Activated CD8-positive, alpha-beta T cell treated with anti-CD3 and anti-CD28 coated beads, Interleukin-2, amount 10 ng/mL, durations not matched to agents 7 days and 5 days (primary cell): ENCODE results near the gene RTF1. TPM values are rescaled to one million over a fixed set of nuclear protein-coding genes. Genes with fewer than 3 reads are reported as not detected.

ENCODE experiments used
- ATAC-seq: fragments of 150-1000 bp; cut with Tn5 transposase; one replicate; pipeline ENCODE4 v1.10.0; 2021; ENCODE audit warnings: moderate library complexity
- CTCF ChIA-PET: fragments of 350-600 bp; sonication (Branson Sonifier 250); formaldehyde crosslinking; loops from one replicate; lab custom pipeline; 2021; ENCODE audit warnings: antibody characterized with exemption; lab: Charles Lee
- POLR2A ChIA-PET: fragments of 350-600 bp; sonication (Branson Sonifier 250); formaldehyde crosslinking; loops from one replicate; lab custom pipeline; 2021; ENCODE audit warnings: antibody characterized with exemption; lab: Charles Lee
- DNase-seq: peaks from one replicate; pipeline ENCODE4 v3.0.0-alpha.2; 2020
- H3K27ac Mint-ChIP-seq: one replicate; pipeline ENCODE4 v1.8.0; 2021; ENCODE audit warnings: mild to moderate bottlenecking, mixed read lengths
- H3K27me3 Mint-ChIP-seq: one replicate; pipeline ENCODE4 v1.8.0; 2021; ENCODE audit warnings: low read depth, mixed read lengths
- H3K36me3 Mint-ChIP-seq: one replicate; pipeline ENCODE4 v1.8.0; 2021; ENCODE audit warnings: low read depth, mixed read lengths
- H3K4me1 Mint-ChIP-seq: one replicate; pipeline ENCODE4 v1.8.0; 2021; ENCODE audit warnings: low read depth, mixed read lengths
- H3K4me3 Mint-ChIP-seq: one replicate; pipeline ENCODE4 v1.8.0; 2021; ENCODE audit warnings: mild to moderate bottlenecking, mixed read lengths
- H3K9me3 Mint-ChIP-seq: one replicate; pipeline ENCODE4 v1.8.0; 2022; ENCODE audit warnings: mixed read lengths; ENCODE audit not compliant: insufficient read depth
- total RNA-seq, 2 experiments: library from RNA; stranded (reverse); gene quantifications; one replicate each; pipeline ENCODE4 v1.2.3, GENCODE V29; 2021

RTF1 gene
- total RNA-seq, 2 experiments from 2014 or later, result 31.0 to 40.7 TPM

DNA sequence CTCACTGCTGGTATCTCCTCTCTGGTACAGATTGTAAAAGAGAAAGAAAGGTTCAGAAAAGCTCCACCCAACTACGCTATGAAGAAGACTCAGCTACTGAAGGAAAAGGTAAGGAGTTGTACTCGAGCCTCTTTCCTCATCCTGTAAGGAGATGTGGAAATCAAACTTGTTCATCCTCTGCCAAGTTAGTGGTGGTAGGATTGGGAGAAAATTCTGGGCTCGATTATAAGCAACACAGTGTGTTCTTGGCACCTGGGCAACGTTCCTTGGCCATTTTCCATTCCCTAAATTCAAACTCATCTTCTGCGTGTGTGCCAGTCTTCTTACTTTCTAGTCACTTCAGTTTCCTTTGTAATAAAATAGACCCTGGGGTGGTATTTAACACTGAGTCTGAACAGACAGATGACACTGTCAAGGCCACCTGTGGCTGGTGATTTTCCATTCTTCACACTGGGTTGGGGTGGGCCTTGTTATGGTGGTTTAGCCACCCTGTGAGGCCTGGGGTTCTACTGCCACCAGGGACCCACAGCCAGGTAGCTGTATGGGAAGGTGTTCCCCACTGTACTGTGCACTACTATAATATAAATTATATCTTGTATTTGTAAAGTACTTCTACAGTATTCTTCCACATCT, 59.6 kb downstream of the RTF1 start:
- Mint-ChIP-seq H3K27me3 (no peaks in the 10 kb centered on the region), H3K36me3 (peaks cover 58% of the 10 kb centered on the region), H3K4me3 (no peak overlapping the region), H3K4me1 (no peaks in the 10 kb centered on the region), H3K9me3 (no peaks in the 10 kb centered on the region), H3K27ac (no peak overlapping the region)
- no peak for ATAC-seq
- CTCF ChIA-PET, result interaction anchor here (0.7 to 6.8 kb wide), 3 partner anchors 8 to 30 kb away, joined by 3 to 47 read pairs (median 3); no protein-coding TSS in a partner anchor
- POLR2A ChIA-PET, result no interaction called here
- DNase-seq, result no peak

GRCh38 chr15:41480396-41481140, 63.7 kb downstream of the RTF1 start:
- no peak overlapping the region for H3K4me3 Mint-ChIP-seq
- H3K27ac Mint-ChIP-seq, result peak overlapping the region; percentile 25

DNA sequence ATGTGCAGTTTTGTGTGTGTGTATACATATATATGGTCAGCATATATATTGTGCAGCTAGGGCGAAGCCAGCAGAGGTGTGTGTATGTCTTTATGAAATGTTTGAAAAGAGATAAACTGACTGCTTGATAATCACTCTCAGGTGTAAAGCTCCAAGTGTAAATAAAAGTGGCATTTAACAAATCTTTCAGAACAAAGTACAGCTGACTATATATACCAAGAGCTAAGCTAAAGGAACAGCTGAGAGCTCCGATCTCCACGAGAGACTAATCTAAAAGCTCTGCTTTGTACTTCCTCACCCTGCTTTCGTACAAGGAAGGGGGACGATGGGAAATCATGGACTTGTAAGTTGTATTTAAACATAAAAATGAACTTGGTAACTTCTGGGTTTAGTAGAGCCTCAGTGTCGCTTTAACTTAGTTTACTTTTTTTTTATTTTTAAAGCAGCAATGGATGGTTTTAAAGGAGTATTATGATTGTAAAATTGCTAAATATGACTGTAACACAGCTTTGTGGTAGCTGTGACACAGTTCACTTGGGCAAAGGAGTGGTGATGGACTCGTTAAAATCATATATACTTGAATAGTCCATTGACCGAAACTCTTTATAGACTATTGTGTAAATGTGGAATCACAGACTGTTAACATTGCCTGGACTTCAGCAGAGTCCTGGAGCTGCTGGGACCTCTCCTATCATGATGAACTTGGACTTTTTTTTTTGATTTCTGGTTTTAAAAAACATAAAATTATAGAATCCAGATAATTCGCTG, 65.4 kb downstream of the RTF1 start:
- H3K27me3 Mint-ChIP-seq, result no peaks in the 10 kb centered on the region
- H3K4me1 Mint-ChIP-seq, result peaks cover 20% of the 10 kb centered on the region
- H3K36me3 Mint-ChIP-seq, result peaks cover 52% of the 10 kb centered on the region
- DNase-seq (no peak), ATAC-seq (no peak)
- H3K4me3 Mint-ChIP-seq, result no peak overlapping the region
- H3K9me3 Mint-ChIP-seq, result no peaks in the 10 kb centered on the region
- ChIA-PET CTCF (interaction anchor here (0.9 to 3.4 kb wide), 3 partner anchors 16 to 121 kb away, joined by 3 to 12 read pairs (median 9); no protein-coding TSS in a partner anchor), POLR2A (no interaction called here)
- no peak overlapping the region for H3K27ac Mint-ChIP-seq

More at GRCh38 chr15:41480396-41481140, 63.7 kb downstream of the RTF1 start:
- CTCF ChIA-PET, result interaction anchor here (1.9 to 6.8 kb wide), 2 partner anchors 14 to 15 kb away, joined by 9 to 47 read pairs; no protein-coding TSS in a partner anchor
- DNase-seq (no peak), ATAC-seq (no peak)
- peaks cover 20% of the 10 kb centered on the region for H3K4me1 Mint-ChIP-seq
- no peaks in the 10 kb centered on the region for H3K9me3 Mint-ChIP-seq
- H3K27me3 Mint-ChIP-seq, result no peaks in the 10 kb centered on the region
- POLR2A ChIA-PET, result no interaction called here
- peaks cover 66% of the 10 kb centered on the region for H3K36me3 Mint-ChIP-seq

GRCh38 chr15:41483115-41483514, 66.2 kb downstream of the RTF1 start:
- ChIA-PET CTCF (interaction anchor here (0.9 to 3.4 kb wide), 2 partner anchors 17 to 121 kb away, joined by 3 to 12 read pairs; no protein-coding TSS in a partner anchor), POLR2A (interaction anchor here (0.5 kb wide), 1 partner anchor 1445 kb away, joined by 3 read pairs; no protein-coding TSS in a partner anchor)
- Mint-ChIP-seq H3K4me3 (peak overlapping the region; percentile 56), H3K27me3 (peaks cover 4% of the 10 kb centered on the region), H3K36me3 (peaks cover 47% of the 10 kb centered on the region), H3K4me1 (peaks cover 25% of the 10 kb centered on the region), H3K27ac (peak overlapping the region; percentile 46), H3K9me3 (no peaks in the 10 kb centered on the region)
- ATAC-seq, result peak; percentile 59
- DNase-seq, result peak; percentile 58

- CTCF ChIA-PET, result interaction anchor here (0.8 to 3.4 kb wide), 3 partner anchors 18 to 72 kb away, joined by 3 to 12 read pairs (median 3); no protein-coding TSS in a partner anchor
- Mint-ChIP-seq H3K27ac (peak overlapping the region; percentile 46), H3K27me3 (peaks cover 4% of the 10 kb centered on the region), H3K36me3 (peaks cover 46% of the 10 kb centered on the region), H3K4me1 (peaks cover 25% of the 10 kb centered on the region), H3K9me3 (no peaks in the 10 kb centered on the region), H3K4me3 (peak overlapping the region; percentile 56)
- POLR2A ChIA-PET, result interaction anchor here (0.5 to 1.0 kb wide), 3 partner anchors 9 to 1446 kb away, joined by 3 read pairs; partner anchors contain the start of gene NUSAP1
- DNase-seq, result peak; percentile 43
- ATAC-seq, result peak; percentile 49
Observed at GRCh38 chr15:41483519-41483918, 66.6 kb downstream of the RTF1 start.

GRCh38 chr15:41484937-41485625, 68.2 kb downstream of the RTF1 start:
- peaks cover 30% of the 10 kb centered on the region for H3K4me1 Mint-ChIP-seq
- ATAC-seq (no peak), DNase-seq (no peak)
- CTCF ChIA-PET, result interaction anchor here (0.5 to 3.4 kb wide), 3 partner anchors 9 to 71 kb away, joined by 3 to 12 read pairs (median 3); no protein-coding TSS in a partner anchor
- no peaks in the 10 kb centered on the region for H3K9me3 Mint-ChIP-seq
- H3K27me3 Mint-ChIP-seq, result peaks cover 4% of the 10 kb centered on the region
- no peak overlapping the region for H3K27ac Mint-ChIP-seq
- H3K36me3 Mint-ChIP-seq, result peaks cover 33% of the 10 kb centered on the region
- POLR2A ChIA-PET, result no interaction called here
- no peak overlapping the region for H3K4me3 Mint-ChIP-seq

GRCh38 chr15:41486286-41486685, 69.4 kb downstream of the RTF1 start:
- Mint-ChIP-seq H3K27me3 (peaks cover 4% of the 10 kb centered on the region), H3K4me3 (no peak overlapping the region)
- POLR2A ChIA-PET, result no interaction called here

GRCh38 chr15:41487381-41487780, 70.5 kb downstream of the RTF1 start:
- H3K27ac Mint-ChIP-seq, result no peak overlapping the region
- peaks cover 11% of the 10 kb centered on the region for H3K27me3 Mint-ChIP-seq
- DNase-seq (no peak), ATAC-seq (no peak)
- H3K4me3 Mint-ChIP-seq, result no peak overlapping the region
- ChIA-PET CTCF (no interaction called here), POLR2A (no interaction called here)
- peaks cover 12% of the 10 kb centered on the region for H3K36me3 Mint-ChIP-seq
- peaks cover 45% of the 10 kb centered on the region for H3K4me1 Mint-ChIP-seq
- H3K9me3 Mint-ChIP-seq, result no peaks in the 10 kb centered on the region

More at GRCh38 chr15:41486286-41486685, 69.4 kb downstream of the RTF1 start:
- Mint-ChIP-seq H3K27ac (no peak overlapping the region), H3K4me1 (peaks cover 40% of the 10 kb centered on the region), H3K36me3 (peaks cover 21% of the 10 kb centered on the region), H3K9me3 (no peaks in the 10 kb centered on the region)
- DNase-seq (no peak), ATAC-seq (no peak)
- CTCF ChIA-PET, result no interaction called here

DNA sequence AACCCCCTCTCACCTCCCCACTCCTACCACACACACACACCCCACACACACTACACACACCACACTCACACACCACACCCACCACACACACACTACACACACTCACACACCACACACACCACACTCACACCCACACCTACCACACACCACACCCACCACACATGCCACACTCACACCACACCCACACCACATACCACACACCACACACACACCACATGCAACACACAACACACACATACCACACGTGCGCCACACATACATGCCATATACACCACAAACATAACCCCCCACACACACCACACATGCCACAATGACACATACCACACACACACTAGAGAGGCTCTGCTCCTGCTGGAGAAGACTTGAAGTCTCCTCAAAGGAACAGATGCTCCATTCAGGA, 70.9 kb downstream of the RTF1 start:
- no peak for ATAC-seq
- POLR2A ChIA-PET, result no interaction called here
- H3K27ac Mint-ChIP-seq, result peak overlapping the region; percentile 60
- peaks cover 15% of the 10 kb centered on the region for H3K27me3 Mint-ChIP-seq
- peaks cover 9% of the 10 kb centered on the region for H3K36me3 Mint-ChIP-seq
- CTCF ChIA-PET, result no interaction called here
- H3K4me3 Mint-ChIP-seq, result peak overlapping the region; percentile 24
- no peaks in the 10 kb centered on the region for H3K9me3 Mint-ChIP-seq
- no peak for DNase-seq
- peaks cover 46% of the 10 kb centered on the region for H3K4me1 Mint-ChIP-seq

DNA sequence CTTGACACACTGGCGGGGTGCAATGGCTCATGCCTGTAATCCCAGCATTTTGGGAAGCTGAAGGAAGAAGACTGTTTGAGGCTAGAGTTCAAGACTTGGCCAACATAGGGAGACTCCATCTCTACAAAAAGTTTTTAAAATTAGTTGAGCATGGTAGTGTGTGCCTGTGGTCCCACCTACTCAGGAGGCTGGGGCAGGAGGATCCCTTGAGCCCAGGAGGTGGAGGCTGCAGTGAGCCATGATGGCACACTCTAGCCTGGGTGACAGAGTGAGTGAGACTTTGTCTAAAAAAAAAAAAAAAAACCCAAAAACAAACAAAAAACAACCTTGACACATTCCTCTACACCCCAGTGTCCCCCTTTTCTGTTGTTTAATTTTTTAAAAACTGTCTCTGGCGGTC, 72.7 kb downstream of the RTF1 start:
- CTCF ChIA-PET, result interaction anchor here (1.1 kb wide), 1 partner anchor 11 kb away, joined by 4 read pairs; no protein-coding TSS in a partner anchor
- H3K36me3 Mint-ChIP-seq, result no peaks in the 10 kb centered on the region
- H3K4me3 Mint-ChIP-seq, result no peak overlapping the region
- ATAC-seq (no peak), DNase-seq (no peak)
- H3K27ac Mint-ChIP-seq, result no peak overlapping the region
- peaks cover 38% of the 10 kb centered on the region for H3K4me1 Mint-ChIP-seq
- POLR2A ChIA-PET, result no interaction called here
- H3K9me3 Mint-ChIP-seq, result no peaks in the 10 kb centered on the region
- H3K27me3 Mint-ChIP-seq, result peaks cover 20% of the 10 kb centered on the region

DNA sequence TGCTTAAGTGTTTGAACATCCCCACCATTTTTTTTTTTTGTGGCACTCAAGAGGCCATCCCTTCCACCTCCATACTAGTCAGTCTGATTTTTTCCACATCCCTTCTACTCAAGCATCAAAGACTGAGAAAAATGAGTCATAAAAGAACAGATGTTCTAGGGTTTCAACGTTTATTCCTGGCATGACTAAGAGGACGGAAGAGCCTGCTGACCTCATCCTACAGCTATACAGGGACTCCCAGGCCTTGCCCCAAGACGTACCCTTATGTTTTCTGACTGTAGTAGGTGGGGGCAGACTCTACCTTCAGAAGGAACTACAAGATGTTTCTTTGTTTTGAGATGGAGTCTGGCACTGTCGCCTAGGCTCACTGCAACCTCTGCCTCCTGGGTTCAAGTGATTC, 73.5 kb downstream of the RTF1 start:
- ChIA-PET POLR2A (no interaction called here), CTCF (interaction anchor here (1.0 to 1.1 kb wide), 2 partner anchors 12 to 25 kb away, joined by 4 read pairs; no protein-coding TSS in a partner anchor)
- no peaks in the 10 kb centered on the region for H3K9me3 Mint-ChIP-seq
- no peaks in the 10 kb centered on the region for H3K36me3 Mint-ChIP-seq
- ATAC-seq (peak; percentile 44), DNase-seq (peak; percentile 53)
- H3K4me1 Mint-ChIP-seq, result peaks cover 42% of the 10 kb centered on the region
- peak overlapping the region; percentile 5 for H3K27ac Mint-ChIP-seq
- H3K4me3 Mint-ChIP-seq, result no peak overlapping the region
- peaks cover 23% of the 10 kb centered on the region for H3K27me3 Mint-ChIP-seq
